Activated CD8-positive, alpha-beta memory T cell treated with anti-CD3 and anti-CD28 coated beads for 1 hour (primary cell): Measurements from ENCODE around the gene TNFRSF4.

Experiments used
- DNase-seq, 2 donors: peaks; one replicate each; pipeline ENCODE4 v3.0.0-alpha.2; 2020; ENCODE audit warnings: low read depth in 1 of 2; ENCODE audit errors: extremely low read depth in 1 of 2

TNFRSF4 gene

GRCh38 chr1:1245817-1246576, 32.0 kb upstream of the TNFRSF4 start:
- no peak for DNase-seq

DNA sequence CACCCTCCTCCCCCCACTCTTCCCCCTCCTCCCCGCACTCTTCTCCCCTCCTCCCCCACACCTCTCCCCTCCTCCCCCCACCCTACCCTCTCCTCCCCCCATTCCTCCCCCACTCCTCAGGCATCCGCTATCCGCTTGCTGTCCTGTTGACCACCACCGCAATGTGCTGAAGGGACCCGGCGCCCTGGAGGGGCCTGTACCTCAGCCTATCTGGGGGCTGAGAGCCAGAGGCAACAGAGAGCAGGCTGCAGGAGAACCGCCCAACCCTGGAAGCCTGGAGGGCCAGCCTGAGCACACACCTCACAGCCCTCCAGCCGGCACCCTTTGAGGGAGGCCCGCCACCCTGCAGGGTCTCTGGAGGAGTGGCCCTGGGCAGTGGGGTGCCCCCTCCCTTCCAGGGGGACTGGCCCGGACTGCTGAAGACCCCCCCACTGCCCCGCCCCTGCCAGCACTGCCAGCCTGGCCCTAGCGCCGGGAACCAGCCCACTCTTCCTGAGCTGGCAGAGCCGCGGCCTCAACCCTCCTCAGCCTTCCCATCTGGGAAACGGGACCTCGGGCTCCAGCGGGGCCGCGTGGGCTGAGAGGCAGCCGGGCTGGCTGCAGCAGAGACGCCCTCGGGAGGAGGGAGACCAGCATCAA, 31.3 kb upstream of the TNFRSF4 start:
- no peak for DNase-seq

GRCh38 chr1:1244192-1244811, 30.3 kb upstream of the TNFRSF4 start:
- no peak for DNase-seq

- no peak for DNase-seq
Observed at GRCh38 chr1:1243807-1244191, 29.8 kb upstream of the TNFRSF4 start.

- DNase-seq: no peak
Observed at GRCh38 chr1:1243266-1243660, 29.3 kb upstream of the TNFRSF4 start.

DNA sequence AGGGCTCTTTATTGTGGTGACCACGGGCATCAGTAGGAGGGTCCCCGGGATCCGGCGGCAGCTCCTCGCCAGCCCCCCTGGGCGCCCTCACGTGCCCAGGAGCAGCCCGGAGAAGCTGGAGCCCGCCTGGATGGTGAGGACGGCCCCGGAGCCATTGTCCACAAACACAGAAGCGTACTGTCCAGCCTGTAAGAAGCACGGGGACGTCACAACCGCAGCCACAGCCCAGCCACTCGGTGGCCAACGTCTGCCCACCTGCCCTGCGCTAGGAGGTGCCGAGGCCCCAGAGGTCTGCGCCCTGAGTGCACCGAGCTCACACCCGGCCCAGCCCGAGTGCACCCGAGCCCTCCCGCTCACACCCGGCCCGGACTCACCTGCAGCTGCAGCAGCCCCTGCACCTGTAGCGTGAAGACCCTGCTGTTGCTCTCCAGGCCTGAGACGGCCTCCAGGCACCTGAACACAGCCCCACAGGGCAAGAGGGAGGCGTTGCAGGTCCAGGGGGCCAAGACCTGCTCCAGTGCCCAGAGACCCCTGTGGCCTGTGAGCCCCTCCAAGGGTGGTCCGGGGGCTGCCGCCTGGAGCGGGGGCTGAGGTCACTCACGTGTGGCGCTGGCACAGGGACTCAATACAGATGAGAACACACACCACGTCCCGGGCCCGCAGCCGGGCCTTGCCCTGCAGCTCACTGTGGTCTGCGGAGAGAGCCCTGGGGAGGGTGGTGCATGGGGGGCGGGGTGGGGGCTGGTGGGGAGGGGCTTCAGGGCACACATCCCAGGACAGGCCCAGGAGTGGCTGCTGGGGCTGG, 28.7 kb upstream of the TNFRSF4 start:
- no peak for DNase-seq

DNA sequence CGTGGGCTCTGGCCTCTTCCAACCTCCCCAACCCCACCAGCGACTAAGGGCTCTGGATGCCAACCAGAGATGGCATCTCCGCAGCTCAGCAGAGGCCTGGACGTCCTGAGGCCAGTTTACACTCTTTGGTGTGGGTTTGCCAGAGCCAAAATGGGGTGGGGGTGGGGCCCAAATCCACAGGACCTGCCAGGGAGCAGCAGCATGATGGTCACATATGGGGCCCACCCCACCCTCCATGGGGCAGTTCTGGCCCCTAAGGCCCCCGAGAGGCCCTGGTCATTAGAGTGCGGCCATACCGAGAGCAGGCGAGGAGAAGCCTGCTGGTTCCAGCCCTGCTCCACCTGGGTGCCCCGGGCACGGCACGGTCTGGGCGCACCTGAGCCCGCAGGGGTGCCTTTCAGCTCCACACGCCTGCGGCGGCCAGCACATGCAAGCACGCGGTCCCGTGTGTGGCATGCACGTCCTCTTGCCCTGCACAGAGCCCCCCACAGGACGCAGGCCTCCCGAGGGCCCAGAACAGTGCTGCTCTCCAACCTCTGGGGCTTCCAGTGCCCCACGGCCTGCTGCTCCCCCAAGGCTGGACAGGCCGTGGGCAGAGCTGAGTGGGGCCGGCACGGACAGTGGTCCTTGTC, 27.8 kb upstream of the TNFRSF4 start:
- DNase-seq: no peak

GRCh38 chr1:1240822-1241587, 27.1 kb upstream of the TNFRSF4 start:
- DNase-seq: no peak

DNA sequence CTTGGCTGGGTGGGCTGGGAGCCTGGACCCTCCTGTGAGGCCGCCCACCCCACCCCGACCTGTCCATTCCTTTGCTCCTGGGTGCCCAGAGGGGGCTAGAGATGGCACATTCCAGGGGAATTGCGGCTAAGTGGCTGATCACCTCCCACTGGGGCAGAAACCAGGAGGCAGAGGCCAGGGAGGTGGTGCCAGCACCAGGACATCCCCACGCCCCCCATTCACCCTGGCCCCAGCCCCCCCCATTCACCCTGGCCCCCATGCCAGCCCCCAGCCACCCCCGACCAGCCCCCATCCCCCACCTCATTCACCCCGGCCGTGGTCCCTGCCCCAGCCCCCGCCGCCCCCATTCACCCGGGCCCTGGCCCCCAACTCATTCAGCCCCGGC, 26.4 kb upstream of the TNFRSF4 start:
- no peak for DNase-seq

DNA sequence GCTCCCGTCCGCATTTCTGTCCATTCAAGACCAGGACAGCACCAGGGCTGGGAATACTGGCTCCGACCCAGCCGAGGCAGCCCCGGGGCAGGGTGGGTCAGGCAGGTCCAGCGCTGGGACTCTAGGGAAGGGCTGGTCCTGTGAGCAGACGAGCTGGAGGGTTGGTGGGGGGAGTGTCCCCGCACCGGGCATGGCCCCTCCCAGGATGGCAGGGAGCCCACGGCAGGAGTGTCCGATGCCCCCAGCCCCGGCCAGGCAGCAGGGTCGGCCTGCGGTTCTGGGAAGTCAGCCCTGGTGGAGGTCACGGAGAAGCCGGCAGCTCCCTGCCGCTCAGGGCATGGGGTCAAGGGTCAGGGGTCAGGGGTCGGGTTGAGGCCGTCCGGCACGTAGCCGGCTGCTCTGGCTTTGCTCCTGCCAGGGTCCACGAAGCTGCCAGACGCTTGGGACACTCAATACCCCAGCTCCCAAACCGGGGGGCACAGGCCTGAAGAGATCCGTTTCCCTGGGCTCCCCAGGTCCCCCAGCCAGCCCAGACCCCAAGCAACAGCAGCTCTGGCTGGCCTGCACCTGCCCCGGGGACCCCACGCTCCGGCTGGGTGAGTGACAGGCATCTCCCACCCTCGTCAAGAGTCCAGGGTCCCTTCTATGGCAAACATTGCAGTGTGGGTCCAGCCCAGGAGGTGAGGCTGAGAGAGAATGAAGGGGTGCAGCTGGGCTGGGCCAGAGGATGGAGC, 25.8 kb upstream of the TNFRSF4 start:
- no peak for DNase-seq

- no peak for DNase-seq
Observed at GRCh38 chr1:1239227-1239613, 25.3 kb upstream of the TNFRSF4 start.

DNA sequence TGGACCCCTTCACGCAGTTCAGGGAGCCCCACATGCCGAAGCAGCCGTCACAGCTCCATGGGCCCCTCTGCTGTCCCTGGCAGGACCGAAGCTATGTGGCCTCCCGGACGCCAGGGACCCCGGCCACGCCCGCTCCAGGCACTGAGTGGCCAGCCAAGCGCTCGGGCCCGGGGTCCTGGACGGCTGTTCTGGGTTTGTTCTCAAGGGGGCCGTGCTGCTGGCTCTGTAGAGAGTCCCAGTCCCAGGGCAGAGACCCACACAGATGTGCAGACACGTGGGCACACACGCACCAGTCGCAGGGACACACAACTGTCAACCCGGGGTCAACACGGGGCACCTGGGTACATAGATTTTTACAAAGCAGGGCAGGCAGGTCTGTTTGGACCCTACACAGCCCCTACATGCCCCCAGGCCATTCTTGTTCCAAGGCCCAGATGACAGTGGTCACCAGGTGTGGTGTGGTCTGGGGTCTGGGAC, 24.8 kb upstream of the TNFRSF4 start:
- no peak for DNase-seq

DNA sequence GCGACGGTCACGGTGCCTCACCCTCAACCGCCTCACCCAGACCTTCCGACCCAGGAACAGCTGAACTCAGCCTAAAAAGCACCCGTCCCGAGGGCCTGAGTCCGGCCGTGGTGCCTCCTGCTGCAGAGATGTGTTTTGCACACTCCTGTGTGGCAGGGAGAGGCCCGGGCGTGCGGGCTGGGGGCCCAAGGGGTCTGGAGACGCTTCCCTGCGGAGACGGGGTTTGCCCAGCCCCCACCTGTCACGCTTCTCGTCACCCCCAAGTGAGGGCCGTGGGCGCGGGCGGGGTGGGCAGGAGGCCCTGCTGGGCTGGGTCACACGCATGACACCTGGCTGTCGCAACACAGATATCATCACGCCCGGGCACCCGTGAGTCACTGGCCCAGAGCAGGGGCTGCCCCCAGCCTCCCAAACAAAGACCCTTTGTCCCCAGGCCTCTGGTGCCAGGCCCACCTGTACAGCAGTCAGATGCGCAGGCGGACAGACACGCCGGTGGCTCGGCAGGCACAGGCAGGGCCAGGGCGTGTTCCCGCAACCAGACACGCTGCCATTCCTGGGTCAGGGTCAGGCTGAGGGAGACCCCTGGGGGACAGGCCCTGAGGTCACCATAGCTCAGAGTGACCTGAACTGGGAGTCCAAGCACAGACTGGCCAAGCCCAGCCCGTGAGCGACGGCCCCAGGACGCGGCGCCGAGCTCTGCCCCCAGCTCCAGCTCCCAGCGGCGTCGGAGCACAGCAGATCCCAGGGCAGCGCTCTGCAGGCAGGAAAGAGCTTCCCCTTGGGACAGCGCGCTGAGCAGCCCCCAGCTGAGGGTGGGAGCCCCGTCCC, 24.1 kb upstream of the TNFRSF4 start:
- no peak for DNase-seq

GRCh38 chr1:1236945-1237873, 23.3 kb upstream of the TNFRSF4 start:
- DNase-seq: no peak

GRCh38 chr1:1236176-1236763, 22.3 kb upstream of the TNFRSF4 start:
- DNase-seq: no peak

GRCh38 chr1:1235016-1235744, 21.2 kb upstream of the TNFRSF4 start:
- no peak for DNase-seq
